Activated CD4-positive, alpha-beta memory T cell treated with anti-CD3 and anti-CD28 coated beads for 36 hours (primary cell): Measurements from ENCODE around the gene RHOT2. TPM values are rescaled to one million over a fixed set of nuclear protein-coding genes. Genes with fewer than 3 reads are reported as not detected.
A peak's percentile ranks its signal among the peaks of the same experiment; 100 is the strongest.

Source experiments
- CTCF ChIA-PET: fragments of 350-600 bp; sonication (Branson Sonifier 250); formaldehyde crosslinking; loops from one replicate; lab custom pipeline; 2021; ENCODE audit warnings: antibody characterized with exemption, inconsistent platforms; lab: Charles Lee
- POLR2A ChIA-PET: fragments of 350-600 bp; sonication (Branson Sonifier 250); formaldehyde crosslinking; loops from one replicate; lab custom pipeline; 2021; ENCODE audit warnings: antibody characterized with exemption; lab: Charles Lee
- DNase-seq: peaks from one replicate; pipeline ENCODE4 v3.0.0-alpha.2; 2020
- H3K27ac Mint-ChIP-seq: one replicate; pipeline ENCODE4 v1.8.0; 2021; ENCODE audit warnings: mixed read lengths
- H3K27me3 Mint-ChIP-seq: one replicate; pipeline ENCODE4 v1.8.0; 2021; ENCODE audit warnings: mixed read lengths
- H3K36me3 Mint-ChIP-seq: one replicate; pipeline ENCODE4 v1.8.0; 2021; ENCODE audit warnings: mixed read lengths
- H3K4me1 Mint-ChIP-seq: one replicate; pipeline ENCODE4 v1.8.0; 2021; ENCODE audit warnings: low read depth, mixed read lengths
- H3K4me3 Mint-ChIP-seq: one replicate; pipeline ENCODE4 v1.8.0; 2021; ENCODE audit warnings: mild to moderate bottlenecking, mixed read lengths
- H3K9me3 Mint-ChIP-seq: one replicate; pipeline ENCODE4 v1.8.0; 2021; ENCODE audit warnings: mixed read lengths
- intact Hi-C: fragments of 100-400 bp; cut with micrococcal nuclease; formaldehyde crosslinking; loops from one replicate; pipeline ENCODE4 v1.15.1; 2023
- total RNA-seq, 2 experiments: library from RNA; stranded (reverse); gene quantifications; one replicate each; pipeline ENCODE4 v1.2.3, GENCODE V29; 2021

RHOT2 gene
- total RNA-seq, 2 experiments from 2014 or later, result 112 to 128 TPM

DNA sequence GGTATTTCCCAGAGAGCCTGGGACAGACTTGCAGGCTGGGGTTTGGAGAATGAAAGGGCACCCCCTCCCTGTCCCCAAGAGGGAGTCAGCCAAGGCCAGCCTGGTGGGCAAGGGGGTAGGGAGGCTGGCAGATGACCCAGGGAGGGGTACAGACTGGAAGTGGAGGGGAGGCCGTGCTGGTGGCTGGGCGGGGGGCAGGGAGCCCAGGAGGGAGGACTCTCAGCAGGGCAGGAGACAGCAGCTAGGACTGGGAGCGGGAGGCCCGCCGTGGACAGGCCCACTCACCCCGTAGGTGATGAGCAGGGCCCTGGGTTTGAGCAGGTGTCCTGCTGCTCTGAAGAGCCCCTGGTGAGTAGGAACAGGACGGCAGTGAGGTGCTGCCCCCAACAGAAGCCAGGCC is 32.9 kb upstream of the RHOT2 start:
- Mint-ChIP-seq H3K4me3 (peak overlapping the region; percentile 63), H3K36me3 (peaks cover 4% of the 10 kb centered on the region), H3K4me1 (peaks cover 5% of the 10 kb centered on the region), H3K27ac (no peak overlapping the region), H3K27me3 (peaks cover 3% of the 10 kb centered on the region), H3K9me3 (no peaks in the 10 kb centered on the region)
- CTCF ChIA-PET, result no interaction called here
- no peak for DNase-seq
- POLR2A ChIA-PET, result no interaction called here
- intact Hi-C loops, result loop anchor here (5.0 kb wide), 1 partner anchor 102 kb away; no protein-coding TSS in a partner anchor

DNA sequence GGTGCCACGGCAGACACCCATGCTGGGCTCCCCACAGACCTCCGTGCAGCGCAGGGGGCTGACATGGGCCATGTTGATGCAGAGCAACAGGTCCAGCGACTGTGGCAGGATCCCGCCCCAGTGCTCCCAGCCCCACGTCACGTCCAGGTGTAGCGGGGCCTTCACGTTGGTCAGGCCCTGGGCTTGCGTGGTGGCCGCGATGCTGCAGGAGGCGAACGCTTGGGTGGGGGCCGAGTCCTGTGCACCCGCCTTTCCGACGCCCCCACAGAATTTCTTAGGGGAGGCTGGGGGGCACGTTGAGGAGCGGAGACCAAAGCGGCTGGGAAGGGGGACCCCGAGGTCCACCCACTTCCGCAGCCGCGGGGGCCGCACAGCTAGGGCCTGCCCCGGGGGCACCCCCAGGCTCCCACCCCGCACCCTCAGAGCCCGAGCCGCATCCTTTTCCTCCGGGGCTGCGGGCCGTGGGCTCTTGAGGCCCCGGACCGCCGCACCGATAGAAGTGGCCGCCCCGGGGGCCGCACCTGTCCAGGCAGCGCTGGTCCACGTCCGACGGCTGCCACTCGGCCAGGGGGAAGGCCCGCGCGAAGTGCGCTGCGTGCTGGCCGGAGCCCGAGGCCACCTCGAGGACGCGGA is 32.2 kb upstream of the RHOT2 start:
- POLR2A ChIA-PET, result interaction anchor here (0.7 to 2.2 kb wide), 9 partner anchors 11 to 673 kb away, joined by 3 to 16 read pairs (median 3); partner anchors contain the start of genes CAPN15 and WDR90
- Mint-ChIP-seq H3K27me3 (peaks cover 3% of the 10 kb centered on the region), H3K36me3 (peaks cover 4% of the 10 kb centered on the region), H3K4me1 (peaks cover 5% of the 10 kb centered on the region), H3K27ac (no peak overlapping the region), H3K4me3 (peak overlapping the region; percentile 90), H3K9me3 (no peaks in the 10 kb centered on the region)
- DNase-seq, result peak; percentile 31
- intact Hi-C loops, result loop anchor here (1.0 to 5.0 kb wide), 5 partner anchors 46 to 234 kb away; partner anchors contain the start of genes DECR2 and JMJD8
- CTCF ChIA-PET, result interaction anchor here (0.8 to 2.0 kb wide), 7 partner anchors 12 to 210 kb away, joined by 3 to 13 read pairs (median 5); partner anchors contain the start of genes RAB11FIP3 and WDR90

DNA sequence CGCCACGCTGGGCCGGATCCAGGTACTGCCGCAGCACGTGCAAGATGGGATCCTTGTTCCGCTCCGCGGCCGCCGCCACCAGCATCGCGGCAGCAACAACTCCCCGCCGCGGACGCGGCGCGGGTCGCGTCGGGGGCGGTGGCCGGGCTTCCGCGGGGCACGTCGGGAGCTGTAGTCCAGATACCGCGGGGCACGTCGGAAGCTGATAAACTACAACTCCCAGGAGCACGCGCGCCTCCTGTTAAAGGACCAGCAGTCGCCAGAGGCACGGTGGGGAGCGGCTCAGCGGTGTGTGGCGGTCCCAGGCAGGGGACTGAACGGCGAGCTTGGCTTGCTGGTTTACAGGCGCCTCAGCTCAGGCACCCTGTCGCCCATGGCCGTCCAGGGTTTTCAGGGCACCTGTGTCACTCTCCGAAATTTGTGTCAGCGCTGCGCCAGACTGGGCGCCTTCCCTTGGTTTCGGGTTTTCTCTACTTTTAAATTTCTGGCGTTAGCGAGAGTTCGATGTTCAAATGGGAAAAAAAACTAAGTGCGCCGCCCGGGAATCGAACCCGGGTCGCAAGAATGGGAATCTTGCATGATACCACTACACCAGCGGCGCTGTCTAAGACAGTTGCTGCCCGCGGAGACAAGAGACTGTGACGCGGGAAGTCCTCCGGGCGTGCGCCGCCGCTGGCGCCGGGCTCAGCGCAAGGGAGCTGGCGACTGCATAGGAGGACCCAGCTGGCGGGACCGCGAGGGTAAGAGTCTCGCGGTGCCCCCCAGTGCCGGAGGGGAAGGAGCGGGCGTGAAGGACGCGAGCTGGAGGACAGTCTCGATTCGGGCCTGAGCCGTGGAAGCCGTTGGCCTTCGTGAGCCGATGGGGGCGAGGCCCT is 31.5 kb upstream of the RHOT2 start, which contains the start of gene METTL26:
METTL26 (minus strand) TSS at position 100 of the 875 bp plus-strand sequence; CDS start at position 85, 15 bp downstream.
- H3K27me3 Mint-ChIP-seq, result peaks cover 3% of the 10 kb centered on the region
- peak within 1 kb of the TSS; percentile 89 for H3K27ac Mint-ChIP-seq
- H3K4me1 Mint-ChIP-seq, result peaks cover 5% of the 10 kb centered on the region
- ChIA-PET POLR2A (interaction anchor here (0.7 to 2.2 kb wide), 10 partner anchors 12 to 672 kb away, joined by 3 to 16 read pairs (median 3); partner anchors contain the start of genes CAPN15 and WDR90), CTCF (interaction anchor here (0.8 to 2.0 kb wide), 8 partner anchors 12 to 211 kb away, joined by 3 to 13 read pairs (median 4); partner anchors contain the start of genes RAB11FIP3 and WDR90)
- DNase-seq, result peak; percentile 96
- H3K9me3 Mint-ChIP-seq, result no peaks in the 10 kb centered on the region
- H3K4me3 Mint-ChIP-seq, result peak within 1 kb of the TSS; percentile 90
- H3K36me3 Mint-ChIP-seq, result peaks cover 4% of the 10 kb centered on the region
- intact Hi-C loops, result loop anchor here (1.0 to 5.0 kb wide), 5 partner anchors 47 to 235 kb away; partner anchors contain the start of genes DECR2 and JMJD8

DNA sequence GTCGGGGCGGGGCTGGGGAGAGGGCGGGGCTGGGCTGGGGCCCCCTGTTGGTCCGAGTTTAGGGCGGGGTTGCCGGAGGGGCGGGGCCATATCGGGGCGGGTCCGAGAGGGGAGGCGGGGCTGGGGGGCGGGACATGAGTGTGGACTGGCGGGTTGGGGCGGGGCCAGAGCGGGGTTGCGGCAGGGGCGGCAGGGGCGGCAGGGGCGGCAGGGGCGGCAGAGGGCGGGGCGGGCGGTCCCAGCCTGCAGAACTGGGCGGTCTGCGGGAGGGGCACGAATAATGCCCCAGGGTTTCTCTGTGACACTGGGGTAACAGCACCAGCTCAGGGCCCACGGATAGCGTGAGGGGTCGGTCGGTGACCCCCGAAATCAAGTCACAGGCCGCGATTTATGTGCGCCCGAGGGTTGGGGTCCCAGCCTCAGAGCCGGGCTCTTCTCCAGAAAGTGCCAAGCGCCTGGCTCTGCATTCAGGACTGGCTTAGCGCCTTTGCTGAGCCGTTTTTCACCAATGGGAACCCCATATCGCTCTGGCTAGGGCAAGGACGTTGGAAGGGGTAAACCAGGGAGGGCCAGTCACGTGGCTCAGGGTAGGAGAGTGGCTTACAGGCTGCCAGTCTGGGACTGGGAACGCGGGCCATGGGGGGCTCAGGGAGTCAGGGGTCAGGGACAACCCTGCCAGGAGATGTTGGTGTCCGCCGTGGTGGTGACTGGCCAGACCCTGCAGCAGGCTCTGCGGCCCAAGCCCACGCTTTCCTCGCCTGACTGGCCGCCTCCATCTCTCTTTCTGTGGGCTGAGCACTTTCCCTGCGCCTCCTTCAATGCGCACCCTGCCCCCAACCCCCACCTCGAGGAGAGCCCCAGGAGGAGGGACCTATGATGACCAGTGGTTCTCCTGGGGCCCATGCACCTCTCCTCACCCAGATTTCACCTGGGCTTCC is 30.6 kb upstream of the RHOT2 start:
- intact Hi-C loops, result loop anchor here (2.0 to 5.0 kb wide), 2 partner anchors 47 to 100 kb away; partner anchors contain the start of gene JMJD8
- Mint-ChIP-seq H3K4me1 (peaks cover 5% of the 10 kb centered on the region), H3K27ac (peak overlapping the region; percentile 89), H3K4me3 (peak overlapping the region; percentile 90), H3K9me3 (no peaks in the 10 kb centered on the region), H3K36me3 (peaks cover 4% of the 10 kb centered on the region), H3K27me3 (peaks cover 3% of the 10 kb centered on the region)
- POLR2A ChIA-PET, result interaction anchor here (0.6 to 2.2 kb wide), 6 partner anchors 11 to 671 kb away, joined by 3 to 16 read pairs (median 3); partner anchors contain the start of genes RAB40C and WDR90
- peak; percentile 93 for DNase-seq
- CTCF ChIA-PET, result interaction anchor here (1.1 to 2.0 kb wide), 7 partner anchors 11 to 212 kb away, joined by 3 to 13 read pairs (median 5); partner anchors contain the start of genes RAB11FIP3 and WDR90

DNA sequence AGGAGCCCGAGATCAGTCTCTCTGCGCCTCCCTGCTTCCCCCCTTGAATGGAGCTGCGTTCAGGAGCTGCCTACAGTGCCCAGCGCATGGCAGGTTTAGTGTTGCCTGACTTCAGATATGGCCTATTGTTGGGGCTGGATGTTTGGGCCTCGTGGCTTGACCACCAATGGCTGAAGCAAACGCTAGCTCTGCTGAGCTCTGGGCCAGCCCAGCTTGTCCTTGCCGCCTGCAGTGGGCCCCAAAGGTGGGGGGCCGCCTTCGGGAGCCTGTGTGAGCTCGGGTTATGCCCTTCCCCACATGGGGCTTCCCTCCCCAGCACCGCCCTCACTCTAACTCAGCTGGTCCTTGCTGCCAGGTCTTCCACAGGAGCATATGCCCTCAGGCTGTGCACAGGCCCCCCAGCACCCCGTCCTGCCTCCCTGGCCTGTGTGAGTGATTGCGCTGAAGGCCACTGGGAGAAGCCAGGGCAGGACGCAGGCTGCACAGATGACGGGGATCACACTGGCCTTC is 29.8 kb upstream of the RHOT2 start:
- DNase-seq, result no peak
- Mint-ChIP-seq H3K27me3 (peaks cover 3% of the 10 kb centered on the region), H3K27ac (no peak overlapping the region), H3K4me3 (no peak overlapping the region), H3K36me3 (peaks cover 4% of the 10 kb centered on the region), H3K9me3 (no peaks in the 10 kb centered on the region), H3K4me1 (peaks cover 7% of the 10 kb centered on the region)
- intact Hi-C loops, result loop anchor here (5.0 kb wide), 1 partner anchor 99 kb away; no protein-coding TSS in a partner anchor
- ChIA-PET POLR2A (interaction anchor here (0.6 to 0.9 kb wide), 2 partner anchors 48 to 401 kb away, joined by 3 read pairs; partner anchors contain the start of gene RAB40C), CTCF (interaction anchor here (0.9 to 1.6 kb wide), 2 partner anchors 10 to 13 kb away, joined by 3 to 6 read pairs; no protein-coding TSS in a partner anchor)

DNA sequence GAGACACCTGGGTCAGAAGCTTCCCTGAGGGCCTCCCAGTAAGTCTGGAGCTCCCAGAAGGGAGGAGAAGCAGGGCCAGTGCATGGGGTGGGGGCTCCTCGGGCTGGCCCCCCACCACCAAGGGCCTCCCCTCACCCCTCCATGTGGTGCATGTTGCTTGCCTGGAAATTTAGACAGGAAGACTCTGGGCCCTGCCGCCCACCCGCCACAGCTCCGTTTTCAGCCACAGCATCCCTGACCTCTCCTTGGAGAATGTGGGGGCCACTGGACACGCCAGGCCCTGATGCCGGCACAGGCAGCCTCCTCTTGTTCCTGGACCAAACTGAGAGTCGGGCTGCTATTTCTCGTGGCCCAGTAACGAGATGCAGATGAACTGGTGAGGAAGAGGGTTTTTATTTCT is 29.1 kb upstream of the RHOT2 start:
- no peak overlapping the region for H3K4me3 Mint-ChIP-seq
- intact Hi-C loops, result loop anchor here (5.0 kb wide), 1 partner anchor 98 kb away; no protein-coding TSS in a partner anchor
- POLR2A ChIA-PET, result no interaction called here

DNA sequence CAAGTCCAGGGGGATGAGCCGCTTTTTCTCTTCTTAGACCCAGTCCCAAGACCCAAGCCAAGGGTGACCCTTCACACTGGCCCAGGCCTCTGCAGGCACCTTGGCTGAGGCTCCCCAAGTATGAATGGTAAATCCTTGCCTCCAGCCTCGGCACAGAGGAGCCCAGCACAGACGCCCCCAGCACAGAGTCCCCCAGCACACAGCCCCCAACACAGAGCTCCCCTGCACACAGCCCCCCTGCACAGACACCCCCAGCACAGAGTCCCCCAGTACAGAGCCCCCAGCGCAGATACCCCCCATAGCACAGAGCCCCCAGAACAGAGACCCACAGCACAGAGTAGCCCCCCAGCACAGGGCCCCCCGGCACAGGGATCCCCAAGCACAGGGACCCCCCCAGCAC is 27.3 kb upstream of the RHOT2 start:
- POLR2A ChIA-PET, result no interaction called here

More for the DNA sequence above, 29.1 kb upstream of the RHOT2 start:
- H3K36me3 Mint-ChIP-seq, result peaks cover 4% of the 10 kb centered on the region
- no peak overlapping the region for H3K27ac Mint-ChIP-seq
- CTCF ChIA-PET, result interaction anchor here (0.9 to 1.6 kb wide), 2 partner anchors 9 to 12 kb away, joined by 3 to 6 read pairs; no protein-coding TSS in a partner anchor
- no peak for DNase-seq
- H3K9me3 Mint-ChIP-seq, result no peaks in the 10 kb centered on the region
- H3K4me1 Mint-ChIP-seq, result peaks cover 10% of the 10 kb centered on the region
- H3K27me3 Mint-ChIP-seq, result peaks cover 3% of the 10 kb centered on the region

GRCh38 chr16:641326-642188 is 26.4 kb upstream of the RHOT2 start, which contains the start of gene MCRIP2:
MCRIP2 (plus strand) TSS chr16:641828; CDS start chr16:641992, 164 bp downstream.
- POLR2A ChIA-PET, result interaction anchor here (0.7 to 1.0 kb wide), 2 partner anchors 34 to 63 kb away, joined by 3 read pairs; partner anchors contain the start of gene RHBDL1
- Mint-ChIP-seq H3K4me3 (peak within 1 kb of the TSS; percentile 73), H3K4me1 (peaks cover 11% of the 10 kb centered on the region), H3K9me3 (no peaks in the 10 kb centered on the region), H3K27me3 (peaks cover 3% of the 10 kb centered on the region), H3K36me3 (peaks cover 3% of the 10 kb centered on the region), H3K27ac (no peak within 1 kb of the TSS)
- DNase-seq, result peak; percentile 82
- intact Hi-C loops, result no loop called here
- CTCF ChIA-PET, result no interaction called here

More for the DNA sequence above, 27.3 kb upstream of the RHOT2 start:
- Mint-ChIP-seq H3K4me1 (peaks cover 11% of the 10 kb centered on the region), H3K9me3 (no peaks in the 10 kb centered on the region), H3K4me3 (no peak overlapping the region), H3K27me3 (peaks cover 3% of the 10 kb centered on the region), H3K36me3 (peaks cover 4% of the 10 kb centered on the region), H3K27ac (no peak overlapping the region)
- intact Hi-C loops, result no loop called here
- CTCF ChIA-PET, result interaction anchor here (1.3 kb wide), 1 partner anchor 8 kb away, joined by 3 read pairs; the partner anchor contains the start of gene WDR90
- DNase-seq, result no peak

DNA sequence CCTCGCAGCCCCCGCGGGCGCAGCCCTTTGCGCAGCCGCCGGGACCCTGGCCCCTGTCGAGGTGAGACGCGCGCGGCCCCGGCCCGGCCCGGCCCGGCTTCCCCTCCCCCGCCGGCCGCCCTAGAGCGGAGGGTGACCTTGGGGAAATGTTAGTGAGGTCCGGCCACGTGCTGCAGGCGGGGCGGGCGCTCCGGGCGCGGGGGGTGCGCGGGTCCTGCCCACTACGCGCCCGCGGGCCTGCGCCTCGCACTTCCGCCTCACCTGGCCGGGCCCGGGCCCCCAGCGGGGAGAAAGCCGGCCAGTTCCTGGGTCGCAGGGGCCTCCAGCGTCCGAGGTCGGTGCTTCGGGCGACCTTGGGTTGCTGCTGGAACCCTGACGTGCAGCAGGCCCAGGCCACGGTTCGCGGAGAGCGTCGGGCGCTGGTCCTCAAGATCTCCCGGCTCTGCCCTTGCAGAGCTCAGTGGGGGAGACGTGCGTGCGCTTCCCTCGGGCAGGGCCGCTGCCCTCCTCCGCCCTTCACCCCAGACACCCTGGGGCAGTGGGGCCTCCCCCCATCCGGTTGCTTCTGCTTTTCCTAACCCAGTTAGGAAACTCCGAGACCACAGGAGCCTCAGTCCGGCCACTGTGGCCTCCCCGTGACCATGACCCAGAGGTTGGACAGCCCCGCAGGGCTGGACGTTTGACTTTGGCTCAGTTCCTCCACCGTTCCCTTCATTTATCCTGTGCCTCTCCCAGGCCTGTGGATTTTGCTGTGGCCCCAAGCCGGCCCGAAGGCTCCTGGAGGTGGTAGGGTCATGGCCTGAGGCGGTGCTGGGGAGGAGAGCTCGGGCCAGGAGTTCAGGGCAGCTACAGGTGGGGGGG is 25.5 kb upstream of the RHOT2 start:
- Mint-ChIP-seq H3K36me3 (no peaks in the 10 kb centered on the region), H3K4me1 (peaks cover 15% of the 10 kb centered on the region), H3K4me3 (peak overlapping the region; percentile 73), H3K27ac (no peak overlapping the region), H3K27me3 (no peaks in the 10 kb centered on the region), H3K9me3 (no peaks in the 10 kb centered on the region)
- intact Hi-C loops, result no loop called here
- POLR2A ChIA-PET, result interaction anchor here (0.7 to 1.0 kb wide), 2 partner anchors 33 to 63 kb away, joined by 3 read pairs; partner anchors contain the start of gene RHBDL1
- CTCF ChIA-PET, result no interaction called here
- peak; percentile 49 for DNase-seq
